ENCODE measurements around the gene NFATC2IP.
A peak's percentile ranks its signal among the peaks of the same experiment; 100 is the strongest.

NFATC2IP gene

GRCh38 chr16:28950648-28951409 is at the start of gene NFATC2IP:
Gene NFATC2IP, plus strand, starts transcription at chr16:28950937. Its CDS starts 75 bp downstream, at chr16:28951012.
- DNase-seq, result peak; percentile 100

- DNase-seq, result no peak
Observed at GRCh38 chr16:28901862-28902261, 48.9 kb upstream of the NFATC2IP start.

- DNase-seq, result no peak
Observed at GRCh38 chr16:28902909-28903308, 47.8 kb upstream of the NFATC2IP start.

GRCh38 chr16:28903344-28904042 is 47.2 kb upstream of the NFATC2IP start:
- DNase-seq, result no peak

- DNase-seq, result no peak
Observed at GRCh38 chr16:28904363-28904762, 46.4 kb upstream of the NFATC2IP start.

- DNase-seq, result no peak
Observed at GRCh38 chr16:28904828-28905227, 45.9 kb upstream of the NFATC2IP start.

- no peak for DNase-seq
Observed at GRCh38 chr16:28905229-28905754, 45.4 kb upstream of the NFATC2IP start.

GRCh38 chr16:28905800-28906372 is 44.9 kb upstream of the NFATC2IP start:
- DNase-seq, result no peak

GRCh38 chr16:28910086-28911031 is 40.4 kb upstream of the NFATC2IP start:
- DNase-seq, result peak; percentile 35

GRCh38 chr16:28912558-28912957 is 38.2 kb upstream of the NFATC2IP start:
- DNase-seq, result no peak

GRCh38 chr16:28913946-28914724 is 36.6 kb upstream of the NFATC2IP start:
- peak; percentile 75 for DNase-seq

GRCh38 chr16:28915181-28915580 is 35.6 kb upstream of the NFATC2IP start:
- no peak for DNase-seq

GRCh38 chr16:28917095-28917494 is 33.6 kb upstream of the NFATC2IP start:
- DNase-seq, result no peak

- no peak for DNase-seq
Observed at GRCh38 chr16:28918698-28919097, 32.0 kb upstream of the NFATC2IP start.

- DNase-seq, result no peak
Observed at GRCh38 chr16:28923231-28923587, 27.5 kb upstream of the NFATC2IP start.

GRCh38 chr16:28923652-28924398 is 26.9 kb upstream of the NFATC2IP start:
- DNase-seq, result peak; percentile 39

GRCh38 chr16:28924399-28924761 is 26.4 kb upstream of the NFATC2IP start:
- no peak for DNase-seq

GRCh38 chr16:28924762-28925385 is 25.9 kb upstream of the NFATC2IP start, which contains the start of gene RABEP2:
Gene RABEP2, minus strand, starts transcription at chr16:28925238. Its CDS starts 75 bp downstream, at chr16:28925163.
- DNase-seq, result peak; percentile 94

- peak; percentile 90 for DNase-seq
Observed at GRCh38 chr16:28925386-28926228, 25.1 kb upstream of the NFATC2IP start.
